MM.1S (cell line): Measurements from ENCODE around the gene PRKCE.

Experiments used
- DNase-seq: peaks from one replicate; pipeline ENCODE4 v3.0.0-alpha.2; 2015
- H2AFZ ChIP-seq: fragments of 300-600 bp; sonication (generic); 2 replicates; pipeline ENCODE4 v1.6.0; 2016; ENCODE audit warnings: antibody characterized with exemption, low read length
- H3F3A ChIP-seq: fragments of 300-600 bp; sonication (generic); 2 replicates; pipeline ENCODE4 v1.6.1; 2016; ENCODE audit warnings: mild to moderate bottlenecking, antibody characterized with exemption, low read length, moderate library complexity, mixed read lengths; ENCODE audit not compliant: insufficient read depth
- H3K27ac ChIP-seq: fragments of 300-600 bp; sonication (generic); 2 replicates; pipeline ENCODE4 v1.5.1; 2016; ENCODE audit warnings: mild to moderate bottlenecking, low read length
- H3K27me3 ChIP-seq: fragments of 300-600 bp; sonication (generic); replicated peaks from 2 replicates; pipeline ENCODE4 v1.6.0; 2016; ENCODE audit warnings: low read length; ENCODE audit not compliant: insufficient read depth
- H3K36me3 ChIP-seq: fragments of 300-600 bp; sonication (generic); replicated peaks from 2 replicates; pipeline ENCODE4 v1.6.1; 2016; ENCODE audit warnings: mild to moderate bottlenecking, low read length, mixed read lengths; ENCODE audit not compliant: insufficient read depth
- H3K4me1 ChIP-seq: fragments of 300-600 bp; sonication (generic); 2 replicates; pipeline ENCODE4 v1.6.1; 2016; ENCODE audit warnings: low read length, mixed read lengths
- H3K4me2 ChIP-seq: fragments of 300-600 bp; sonication (generic); 2 replicates; pipeline ENCODE4 v1.6.0; 2016; ENCODE audit warnings: low read depth, low read length
- H3K4me3 ChIP-seq: fragments of 300-600 bp; sonication (generic); 2 replicates; pipeline ENCODE4 v1.5.1; 2016; ENCODE audit warnings: low read length, mixed read lengths
- H3K79me2 ChIP-seq: fragments of 300-600 bp; sonication (generic); 2 replicates; pipeline ENCODE4 v1.6.1; 2016; ENCODE audit warnings: mixed run types, low read length, mixed read lengths
- H3K9ac ChIP-seq: fragments of 300-600 bp; sonication (generic); 2 replicates; pipeline ENCODE4 v1.6.1; 2016; ENCODE audit warnings: low read length, mixed read lengths
- H3K9me2 ChIP-seq: fragments of 300-600 bp; sonication (generic); replicated peaks from 2 replicates; pipeline ENCODE4 v1.6.1; 2016; ENCODE audit warnings: mild to moderate bottlenecking, low read length, mixed read lengths; ENCODE audit not compliant: insufficient read depth
- H3K9me3 ChIP-seq: fragments of 300-600 bp; sonication (generic); replicated peaks from 2 replicates; pipeline ENCODE4 v1.6.1; 2016; ENCODE audit warnings: mild to moderate bottlenecking, low read length, mixed read lengths; ENCODE audit not compliant: insufficient read depth
- H4K20me1 ChIP-seq: fragments of 300-600 bp; sonication (generic); 2 replicates; pipeline ENCODE4 v1.6.1; 2016; ENCODE audit warnings: mild to moderate bottlenecking, low read length, moderate library complexity, mixed read lengths; ENCODE audit not compliant: insufficient read depth
- CTCF ChIP-seq: fragments of 300-600 bp; sonication (generic); IDR thresholded peaks from 2 replicates; pipeline ENCODE4 v1.5.1; 2016; ENCODE audit warnings: antibody characterized with exemption, low read length, mixed read lengths
- EZH2 ChIP-seq: fragments of 300-600 bp; sonication (generic); optimal IDR thresholded peaks from 2 replicates; pipeline ENCODE3; 2017; ENCODE audit warnings: low read depth, mild to moderate bottlenecking, antibody characterized with exemption, low read length, mixed read lengths
- EZH2phosphoT487 ChIP-seq: fragments of 300-600 bp; sonication (generic); IDR thresholded peaks from 2 replicates; pipeline ENCODE4 v1.6.1; 2018; ENCODE audit warnings: antibody characterized with exemption, low read length

The PRKCE gene

GRCh38 chr2:45918463-45919159 is 267.1 kb downstream of the PRKCE start:
- Histone ChIP-seq H3K4me2 (no peak overlapping the region), H3K27ac (no peak overlapping the region), H3K36me3 (no peaks in the 10 kb centered on the region), H3K27me3 (no peaks in the 10 kb centered on the region), H3K79me2 (no peaks in the 10 kb centered on the region), H3K9me3 (no peaks in the 10 kb centered on the region), H3F3A (no peaks in the 10 kb centered on the region), H2AFZ (no peak overlapping the region), H3K9ac (no peak overlapping the region), H3K4me1 (no peaks in the 10 kb centered on the region), H3K9me2 (no peaks in the 10 kb centered on the region), H3K4me3 (no peak overlapping the region), H4K20me1 (no peaks in the 10 kb centered on the region)
- no peak for DNase-seq
- TF ChIP-seq EZH2phosphoT487: no peak
- no peak for TF ChIP-seq EZH2
- no peak for TF ChIP-seq CTCF

GRCh38 chr2:45919160-45919650 is 267.7 kb downstream of the PRKCE start:
- no peaks in the 10 kb centered on the region for H3K9me3 ChIP-seq
- no peak overlapping the region for H3K4me2 ChIP-seq
- H3K4me3 ChIP-seq: no peak overlapping the region
- no peak for DNase-seq
- H3K79me2 ChIP-seq: no peaks in the 10 kb centered on the region
- no peaks in the 10 kb centered on the region for H3K4me1 ChIP-seq
- TF ChIP-seq EZH2: no peak
- TF ChIP-seq EZH2phosphoT487: no peak
- TF ChIP-seq CTCF: no peak
- no peaks in the 10 kb centered on the region for H3F3A ChIP-seq
- no peaks in the 10 kb centered on the region for H3K27me3 ChIP-seq
- H4K20me1 ChIP-seq: no peaks in the 10 kb centered on the region
- no peak overlapping the region for H3K9ac ChIP-seq
- H2AFZ ChIP-seq: no peak overlapping the region
- no peak overlapping the region for H3K27ac ChIP-seq
- no peaks in the 10 kb centered on the region for H3K36me3 ChIP-seq
- H3K9me2 ChIP-seq: no peaks in the 10 kb centered on the region

DNA sequence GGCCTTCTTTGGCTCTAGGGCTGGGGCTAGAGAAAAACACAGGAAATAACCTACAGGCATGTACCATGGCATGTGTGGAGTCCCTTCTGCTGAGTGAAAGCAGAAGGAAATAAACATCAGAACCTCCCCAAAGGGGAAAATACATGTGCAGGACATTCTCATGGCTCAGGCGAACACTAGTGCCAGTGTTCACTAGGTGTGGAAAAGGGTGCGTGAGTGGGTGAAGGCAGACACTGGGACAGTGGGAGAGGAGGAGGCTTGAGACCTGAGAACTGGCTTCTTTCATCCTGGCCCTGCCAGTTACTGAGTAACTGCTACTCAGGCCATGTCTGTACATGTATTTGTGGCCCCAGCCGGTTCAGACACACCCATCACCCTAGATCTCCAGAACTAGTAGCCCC is 268.2 kb downstream of the PRKCE start:
- no peak overlapping the region for H3K4me3 ChIP-seq

More for the DNA sequence above, 268.2 kb downstream of the PRKCE start:
- DNase-seq: no peak
- Histone ChIP-seq H3K36me3 (no peaks in the 10 kb centered on the region), H3K27me3 (no peaks in the 10 kb centered on the region), H3K4me1 (no peaks in the 10 kb centered on the region), H3F3A (no peaks in the 10 kb centered on the region), H3K79me2 (no peaks in the 10 kb centered on the region), H3K9me2 (no peaks in the 10 kb centered on the region), H3K4me2 (no peak overlapping the region), H2AFZ (no peak overlapping the region), H3K9ac (no peak overlapping the region), H3K9me3 (no peaks in the 10 kb centered on the region), H4K20me1 (no peaks in the 10 kb centered on the region), H3K27ac (no peak overlapping the region)
- TF ChIP-seq CTCF (no peak), EZH2 (no peak), EZH2phosphoT487 (no peak)
